ENCODE results near the gene KPNA2. TPM values are rescaled to one million over a fixed set of nuclear protein-coding genes. Genes with fewer than 3 reads are reported as not detected.

Gene KPNA2
- total RNA-seq = 10 to 100 TPM; 64.4 to 65.9 TPM
- 12.7 TPM for polyA plus RNA-seq (2013, experiment 1 of 2)
- 24.5 TPM for polyA plus RNA-seq (2013, experiment 2 of 2)
- total RNA-seq = 9.2 to 461 (median 43.0) reads per million in 172 experiments

GRCh38 chr17:68035523-68036303 lies at the start of gene KPNA2:
Gene KPNA2 (plus strand): TSS chr17:68035735. CDS start chr17:68037133, 1,398 bp downstream.
- no peaks in the 10 kb centered on the region for H3K9me3 Mint-ChIP-seq
- peaks cover 17% of the 10 kb centered on the region for H3K4me1 Mint-ChIP-seq (ENCODE audit: low read depth)
- H3K4me3 Mint-ChIP-seq = peak within 1 kb of the TSS; percentile 98
- Histone ChIP-seq H3K27me3 (ENCODE audit: control insufficient read depth in 1 of 2, insufficient read depth in 2 of 2, low read length in 2 of 2) (no peaks in the 10 kb centered on the region), H3K27ac (ENCODE audit: low read depth in 1 of 2, low read length in 2 of 2) (peak within 1 kb of the TSS; percentile 75 to 79), H3K4me3 (ENCODE audit: low read length) (peak within 1 kb of the TSS; percentile 90), H3K4me1 (ENCODE audit: insufficient read depth, low read length) (peaks cover 7% of the 10 kb centered on the region), H3K36me3 (ENCODE audit: insufficient read depth, low read length) (peaks cover 15% of the 10 kb centered on the region), H3K9me3 (ENCODE audit: control insufficient read depth in 1 of 2, insufficient read depth in 1 of 2, low read length in 2 of 2) (no peaks in the 10 kb centered on the region)
- ChIA-PET CTCF (interaction anchor here (0.7 to 1.4 kb wide), 3 partner anchors 16 to 769 kb away, joined by 4 to 5 read pairs (median 4); no protein-coding TSS in a partner anchor), POLR2A (interaction anchor here (0.6 to 2.0 kb wide), 7 partner anchors 16 to 422 kb away, joined by 3 to 16 read pairs (median 3); partner anchors contain the start of genes ARSG and WIPI1)
- ATAC-seq (ENCODE audit: poor library complexity) (peak; percentile 83), DNase-seq (peak; percentile 77 to 97 (median 87))
- H3K36me3 Mint-ChIP-seq (ENCODE audit: low read depth) = peaks cover 29% of the 10 kb centered on the region
- no peak for TF ChIP-seq CTCF (IDR thresholded peaks at IDR 0.05)
- intact Hi-C loops (cut with DNase I, micrococcal nuclease) = loop anchor here (1.0 to 10.0 kb wide), 6 partner anchors 15 to 661 kb away; partner anchors contain the start of genes WIPI1 (in 2 of the 2), AMZ2 (in 1 of the 2), NOL11 (in 1 of the 2) and PITPNC1 (in 1 of the 2)
- no peaks in the 10 kb centered on the region for H3K27me3 Mint-ChIP-seq
- peak within 1 kb of the TSS; percentile 93 for H3K27ac Mint-ChIP-seq

GRCh38 chr17:67990909-67991308 lies 44.6 kb upstream of the KPNA2 start:
- no peaks in the 10 kb centered on the region for H3K36me3 ChIP-seq (ENCODE audit: insufficient read depth, low read length)
- POLR2A ChIA-PET = interaction anchor here (1.2 kb wide), 1 partner anchor 301 kb away, joined by 4 read pairs; no protein-coding TSS in a partner anchor
- intact Hi-C loops (cut with DNase I, micrococcal nuclease) = loop anchor here in 1 of 2 experiments (5.0 kb wide), 2 partner anchors 41 to 1336 kb away; partner anchors contain the start of gene ABCA5
- H3K27ac Mint-ChIP-seq = no peak overlapping the region
- no peaks in the 10 kb centered on the region for H3K9me3 Mint-ChIP-seq
- H3K27me3 ChIP-seq (ENCODE audit: control insufficient read depth in 1 of 2, insufficient read depth in 2 of 2, low read length in 2 of 2) = peaks cover 4 to 13% of the 10 kb centered on the region in 2 experiments
- no peak for ATAC-seq (ENCODE audit: poor library complexity)
- peak overlapping the region; percentile 61 for H3K4me3 Mint-ChIP-seq
- no peaks in the 10 kb centered on the region for H3K9me3 ChIP-seq (ENCODE audit: control insufficient read depth in 1 of 2, insufficient read depth in 1 of 2, low read length in 2 of 2)
- H3K4me3 ChIP-seq (ENCODE audit: low read length) = no peak overlapping the region
- H3K4me1 Mint-ChIP-seq (ENCODE audit: low read depth) = peaks cover 24% of the 10 kb centered on the region
- no peak for DNase-seq
- H3K36me3 Mint-ChIP-seq (ENCODE audit: low read depth) = peaks cover 12% of the 10 kb centered on the region
- peaks cover 6% of the 10 kb centered on the region for H3K27me3 Mint-ChIP-seq
- H3K27ac ChIP-seq (ENCODE audit: low read depth in 1 of 2, low read length in 2 of 2) = no peak overlapping the region
- H3K4me1 ChIP-seq (ENCODE audit: insufficient read depth, low read length) = peaks cover 31% of the 10 kb centered on the region
- TF ChIP-seq CTCF (IDR thresholded peaks at IDR 0.05) = no peak
- CTCF ChIA-PET = no interaction called here

GRCh38 chr17:67992548-67993152 lies 42.9 kb upstream of the KPNA2 start:
- Histone ChIP-seq H3K36me3 (ENCODE audit: insufficient read depth, low read length) (no peaks in the 10 kb centered on the region), H3K27ac (ENCODE audit: low read depth in 1 of 2, low read length in 2 of 2) (no peak overlapping the region), H3K9me3 (ENCODE audit: control insufficient read depth in 1 of 2, insufficient read depth in 1 of 2, low read length in 2 of 2) (no peaks in the 10 kb centered on the region), H3K4me1 (ENCODE audit: insufficient read depth, low read length) (peaks cover 39% of the 10 kb centered on the region), H3K4me3 (ENCODE audit: low read length) (peak overlapping the region; percentile 73), H3K27me3 (ENCODE audit: control insufficient read depth in 1 of 2, insufficient read depth in 2 of 2, low read length in 2 of 2) (peaks cover 6 to 14% of the 10 kb centered on the region in 2 experiments)
- Mint-ChIP-seq H3K27me3 (peaks cover 14% of the 10 kb centered on the region), H3K27ac (peak overlapping the region; percentile 60), H3K36me3 (ENCODE audit: low read depth) (peaks cover 12% of the 10 kb centered on the region), H3K4me1 (ENCODE audit: low read depth) (peaks cover 32% of the 10 kb centered on the region), H3K9me3 (no peaks in the 10 kb centered on the region), H3K4me3 (peak overlapping the region; percentile 89)
- no peak for TF ChIP-seq CTCF (IDR thresholded peaks at IDR 0.05)
- ChIA-PET CTCF (interaction anchor here (0.7 to 0.9 kb wide), 2 partner anchors 27 to 487 kb away, joined by 3 read pairs; no protein-coding TSS in a partner anchor), POLR2A (no interaction called here)
- no peak for ATAC-seq (ENCODE audit: poor library complexity)
- intact Hi-C loops (cut with DNase I, micrococcal nuclease) = loop anchor here in 1 of 2 experiments (5.0 kb wide), 2 partner anchors 40 to 1335 kb away; partner anchors contain the start of gene ABCA5
- peak in 2 of 14 experiments; percentile 45 to 61 for DNase-seq

Measured in CD4-positive, alpha-beta T cell (primary cell).